ENCODE results near the gene CYB5R3.
"Not testable (repeated sequence)": the region's sequence is repeated elsewhere in the genome, so short reads cannot be mapped to it uniquely, and the experiment has no call there.

Gene CYB5R3

DNA sequence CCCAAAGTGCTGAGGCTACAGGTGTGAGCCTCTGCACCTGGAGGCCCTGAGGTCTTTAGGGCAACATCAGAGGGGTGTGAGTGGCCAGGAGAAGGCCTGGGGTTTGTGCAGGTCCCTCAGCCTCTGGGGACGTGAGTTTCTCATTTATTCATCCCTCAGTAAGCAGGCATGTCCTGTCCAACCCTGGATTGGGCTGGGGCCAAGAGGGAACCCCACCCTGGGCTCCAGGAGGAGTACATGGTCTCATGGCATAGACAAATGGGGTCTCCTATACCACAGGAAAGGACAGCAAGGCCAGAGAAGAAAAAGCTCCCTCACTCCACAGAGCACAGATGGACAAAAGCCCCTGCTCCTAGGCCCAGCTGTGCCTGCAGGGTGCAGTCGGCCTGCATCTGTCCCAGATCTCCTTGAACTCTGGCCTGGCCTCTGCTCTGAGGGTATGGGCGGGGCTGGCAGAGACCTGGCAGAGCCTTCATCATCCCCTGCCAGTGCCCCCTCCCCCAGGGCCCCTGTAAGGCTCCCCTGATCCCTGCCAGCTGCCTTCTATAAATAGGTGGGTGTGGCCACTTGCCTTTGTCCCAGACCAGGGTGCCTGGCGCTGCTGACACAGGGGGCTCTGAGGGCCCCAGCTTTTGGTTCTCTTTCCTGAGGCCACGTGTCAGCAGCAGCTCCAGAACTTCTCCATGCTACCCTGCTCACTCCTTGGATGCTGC is 36.9 kb upstream of the CYB5R3 start:
- ATAC-seq (replicated peaks; ENCODE audit: extremely low read depth, poor library complexity, severe bottlenecking) (no peak), DNase-seq (ENCODE audit: low spot score in 2 of 2) (no peak)
- no peaks in the 10 kb centered on the region for H3K9me3 Mint-ChIP-seq
- H3K27me3 Mint-ChIP-seq, result peaks cover 15% of the 10 kb centered on the region
- H3K27ac Mint-ChIP-seq (ENCODE audit: low read depth), result no peak overlapping the region
- H3K36me3 Mint-ChIP-seq (ENCODE audit: insufficient read depth), result no peaks in the 10 kb centered on the region
- no peaks in the 10 kb centered on the region for H3K4me1 Mint-ChIP-seq
- H3K4me3 Mint-ChIP-seq, result no peak overlapping the region

DNA sequence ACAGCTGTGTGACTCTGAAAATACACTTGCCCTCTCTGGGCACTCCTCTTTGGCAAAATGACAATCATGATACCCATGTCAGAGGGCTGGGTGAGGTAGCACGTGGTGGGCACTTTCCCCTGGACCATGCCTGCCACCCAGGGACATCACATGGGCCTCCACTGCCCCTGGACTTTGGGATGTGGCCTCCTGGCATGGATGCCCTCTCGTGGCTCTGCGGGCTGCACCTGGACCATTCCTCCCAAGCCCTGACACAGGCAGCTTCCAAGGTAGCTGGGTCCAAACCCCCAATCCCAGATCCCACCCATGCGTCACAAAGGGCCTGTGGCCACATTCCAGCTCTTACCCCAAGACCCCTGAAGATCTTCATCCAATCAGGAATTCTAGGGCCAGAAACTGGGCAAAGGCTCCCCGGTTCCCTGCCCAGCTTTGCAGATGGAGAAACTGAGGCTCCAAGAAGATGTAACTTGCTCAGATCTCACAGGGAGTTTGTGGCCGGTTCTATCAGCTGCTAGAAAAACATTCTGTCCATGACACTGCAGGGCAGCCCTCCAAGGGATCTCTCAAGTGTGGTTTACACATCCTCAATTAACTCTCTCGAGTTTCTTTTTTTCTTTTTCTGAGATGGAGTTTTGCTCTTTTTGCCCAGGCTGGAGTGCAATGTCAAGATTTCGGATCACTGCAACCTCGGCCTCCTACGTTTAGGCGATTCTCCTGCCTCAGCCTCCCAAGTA is 35.4 kb upstream of the CYB5R3 start:
- H3K9me3 Mint-ChIP-seq, result peaks cover 2% of the 10 kb centered on the region
- H3K4me1 Mint-ChIP-seq, result no peaks in the 10 kb centered on the region
- no peak overlapping the region for H3K4me3 Mint-ChIP-seq
- ATAC-seq (replicated peaks; ENCODE audit: extremely low read depth, poor library complexity, severe bottlenecking) (no peak), DNase-seq (ENCODE audit: low spot score in 2 of 2) (no peak)
- peaks cover 15% of the 10 kb centered on the region for H3K27me3 Mint-ChIP-seq
- H3K36me3 Mint-ChIP-seq (ENCODE audit: insufficient read depth), result no peaks in the 10 kb centered on the region
- H3K27ac Mint-ChIP-seq (ENCODE audit: low read depth), result no peak overlapping the region

DNA sequence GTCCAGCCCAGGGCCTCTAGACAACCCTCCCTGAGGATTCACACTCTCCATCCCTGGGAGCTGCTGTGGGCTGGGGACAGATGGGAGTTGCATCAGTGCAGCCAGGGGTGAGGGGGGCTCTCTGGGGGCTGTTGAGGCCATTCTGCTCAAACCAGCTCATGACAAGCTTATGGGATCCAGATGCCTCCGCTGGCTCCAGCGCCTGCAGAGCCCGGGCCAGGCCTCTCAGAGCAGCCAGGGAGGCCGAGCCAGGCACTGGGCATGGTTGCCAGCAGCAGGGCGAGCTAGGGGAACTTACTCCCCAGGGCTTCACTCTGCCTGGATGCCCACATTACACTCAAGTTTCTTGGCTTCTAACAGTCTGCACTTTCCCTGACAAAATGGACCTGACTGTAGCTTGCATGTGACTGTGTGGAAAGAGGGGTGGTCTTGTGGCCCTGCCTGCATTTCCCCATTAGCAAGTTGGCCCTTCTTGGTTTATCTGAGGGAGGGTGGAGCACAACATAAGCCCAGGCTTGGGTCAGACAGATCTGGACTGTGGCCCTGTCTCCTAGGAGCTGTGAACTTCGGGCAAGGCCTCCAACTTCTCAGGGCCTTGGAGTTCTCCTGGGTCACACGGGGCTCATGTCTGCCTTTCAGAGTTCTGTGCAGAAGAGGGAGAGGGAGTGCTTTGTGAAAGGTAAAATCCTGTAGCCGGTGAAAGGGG is 34.5 kb upstream of the CYB5R3 start:
- DNase-seq (ENCODE audit: low spot score in 2 of 2) (no peak), ATAC-seq (replicated peaks; ENCODE audit: extremely low read depth, poor library complexity, severe bottlenecking) (no peak)
- no peaks in the 10 kb centered on the region for H3K36me3 Mint-ChIP-seq (ENCODE audit: insufficient read depth)
- peaks cover 5% of the 10 kb centered on the region for H3K9me3 Mint-ChIP-seq
- H3K27ac Mint-ChIP-seq (ENCODE audit: low read depth), result no peak overlapping the region
- no peaks in the 10 kb centered on the region for H3K4me1 Mint-ChIP-seq
- H3K4me3 Mint-ChIP-seq, result no peak overlapping the region
- peaks cover 15% of the 10 kb centered on the region for H3K27me3 Mint-ChIP-seq

DNA sequence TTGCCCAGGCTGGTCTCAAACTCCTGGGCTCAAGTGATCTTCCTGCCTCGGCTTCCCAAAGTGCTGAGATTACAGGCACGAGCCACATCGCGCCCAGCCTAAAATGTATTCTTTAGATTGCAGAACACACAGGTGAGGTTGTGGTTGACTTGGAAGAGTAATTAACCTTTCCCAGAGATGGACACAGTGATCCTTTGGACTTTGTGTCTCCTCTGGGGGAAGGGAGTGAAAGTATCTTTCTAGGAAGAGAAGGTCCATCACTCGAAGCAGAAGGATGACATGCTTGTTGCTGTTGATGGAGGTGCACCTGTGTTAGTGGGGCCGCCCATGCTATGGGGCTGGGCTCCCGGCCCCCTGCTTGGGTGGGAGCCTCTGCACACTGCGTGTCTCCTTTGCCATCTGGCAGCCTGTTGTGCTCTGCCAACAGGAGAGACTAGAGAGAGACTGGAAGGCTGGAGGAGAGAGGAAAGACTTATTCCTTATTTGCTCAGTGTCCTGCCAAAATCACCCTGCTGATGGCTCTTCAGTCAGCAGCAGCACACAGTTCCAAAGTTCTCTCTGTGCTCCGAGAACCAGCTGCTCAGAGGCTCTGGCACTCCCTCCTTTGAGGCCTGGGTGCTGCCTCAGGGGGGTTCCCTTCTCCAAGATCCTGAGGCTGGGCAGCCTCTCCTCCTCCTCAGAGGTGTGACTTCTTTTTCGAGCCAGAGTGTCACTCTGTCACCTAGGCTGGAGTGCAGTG is 33.1 kb upstream of the CYB5R3 start:
- Mint-ChIP-seq H3K4me3 (no peak overlapping the region), H3K27me3 (peaks cover 15% of the 10 kb centered on the region), H3K27ac (ENCODE audit: low read depth) (no peak overlapping the region), H3K9me3 (peaks cover 5% of the 10 kb centered on the region), H3K4me1 (no peaks in the 10 kb centered on the region), H3K36me3 (ENCODE audit: insufficient read depth) (no peaks in the 10 kb centered on the region)
- DNase-seq (ENCODE audit: low spot score in 2 of 2) (no peak), ATAC-seq (replicated peaks; ENCODE audit: extremely low read depth, poor library complexity, severe bottlenecking) (no peak)

DNA sequence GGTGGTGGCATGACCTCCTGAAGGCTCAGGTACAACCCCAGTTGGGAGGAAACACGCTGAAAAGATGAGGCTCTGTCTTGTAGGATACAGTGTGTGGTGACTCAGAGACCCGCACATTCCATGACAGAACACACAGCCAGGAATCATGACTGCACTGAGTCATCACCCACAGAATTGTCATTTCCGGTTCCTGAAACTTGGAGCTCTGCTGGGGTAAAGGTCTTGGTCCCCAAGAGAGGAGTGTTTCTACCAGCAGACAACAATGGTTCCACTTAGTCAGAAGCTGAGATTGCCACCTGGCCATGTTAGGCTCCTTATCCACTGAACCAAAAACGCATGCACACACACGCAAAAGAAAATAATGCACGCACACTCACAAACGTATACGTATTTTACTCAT is 31.5 kb upstream of the CYB5R3 start:
- Mint-ChIP-seq H3K27me3 (peaks cover 15% of the 10 kb centered on the region), H3K27ac (ENCODE audit: low read depth) (no peak overlapping the region), H3K36me3 (ENCODE audit: insufficient read depth) (no peaks in the 10 kb centered on the region), H3K9me3 (peaks cover 5% of the 10 kb centered on the region), H3K4me3 (no peak overlapping the region), H3K4me1 (no peaks in the 10 kb centered on the region)
- no peak for ATAC-seq (replicated peaks; ENCODE audit: extremely low read depth, poor library complexity, severe bottlenecking)
- no peak for DNase-seq (ENCODE audit: low spot score in 2 of 2)

DNA sequence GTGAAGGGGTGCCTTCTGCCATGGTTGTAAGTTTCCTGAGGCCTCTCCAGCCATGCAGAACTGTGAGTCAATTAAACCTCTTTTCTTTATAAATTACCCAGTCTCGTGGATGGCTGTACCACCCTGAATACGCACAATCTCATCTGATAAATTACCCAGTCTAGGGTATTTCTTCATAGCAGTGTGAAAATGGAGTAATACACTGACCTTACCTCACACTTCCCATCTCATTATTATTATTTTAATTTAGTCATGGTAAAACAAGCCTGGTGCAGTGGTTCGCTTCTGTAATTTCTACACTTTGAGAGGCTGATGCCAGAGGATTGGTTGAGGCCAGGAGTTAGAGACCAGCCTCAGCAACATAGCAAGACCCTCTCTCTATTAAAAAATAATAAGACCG is 30.5 kb upstream of the CYB5R3 start:
- H3K27ac Mint-ChIP-seq (ENCODE audit: low read depth), result no peak overlapping the region
- H3K9me3 Mint-ChIP-seq, result peaks cover 5% of the 10 kb centered on the region
- no peak for DNase-seq (ENCODE audit: low spot score in 2 of 2)
- H3K27me3 Mint-ChIP-seq, result peaks cover 15% of the 10 kb centered on the region
- H3K4me1 Mint-ChIP-seq, result no peaks in the 10 kb centered on the region
- no peak for ATAC-seq (replicated peaks; ENCODE audit: extremely low read depth, poor library complexity, severe bottlenecking)
- H3K4me3 Mint-ChIP-seq, result no peak overlapping the region
- no peaks in the 10 kb centered on the region for H3K36me3 Mint-ChIP-seq (ENCODE audit: insufficient read depth)

DNA sequence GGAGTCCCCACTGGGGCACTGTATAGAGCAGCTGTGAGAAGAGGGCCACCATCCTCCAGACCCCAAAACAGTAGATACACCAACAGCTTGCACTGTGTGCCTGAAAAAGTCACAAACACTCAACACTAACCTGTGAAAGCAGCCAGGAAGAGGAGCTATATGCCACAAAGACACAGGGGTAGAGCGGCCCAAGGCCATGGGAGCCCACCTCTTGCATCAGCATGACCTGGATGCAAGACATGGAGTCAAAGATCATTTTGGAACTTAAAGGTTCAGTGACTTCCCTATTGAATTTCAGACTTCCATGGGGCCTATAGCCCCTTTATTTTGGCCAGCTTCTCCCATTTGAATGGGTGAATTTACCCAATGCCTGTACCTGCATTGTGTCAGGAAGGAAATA is 29.7 kb upstream of the CYB5R3 start:
- DNase-seq (ENCODE audit: low spot score in 2 of 2), result no peak
- peaks cover 5% of the 10 kb centered on the region for H3K9me3 Mint-ChIP-seq
- H3K36me3 Mint-ChIP-seq (ENCODE audit: insufficient read depth), result no peaks in the 10 kb centered on the region
- no peak for ATAC-seq (replicated peaks; ENCODE audit: extremely low read depth, poor library complexity, severe bottlenecking)
- peaks cover 19% of the 10 kb centered on the region for H3K27me3 Mint-ChIP-seq
- no peaks in the 10 kb centered on the region for H3K4me1 Mint-ChIP-seq
- H3K27ac Mint-ChIP-seq (ENCODE audit: low read depth), result no peak overlapping the region
- H3K4me3 Mint-ChIP-seq, result no peak overlapping the region

DNA sequence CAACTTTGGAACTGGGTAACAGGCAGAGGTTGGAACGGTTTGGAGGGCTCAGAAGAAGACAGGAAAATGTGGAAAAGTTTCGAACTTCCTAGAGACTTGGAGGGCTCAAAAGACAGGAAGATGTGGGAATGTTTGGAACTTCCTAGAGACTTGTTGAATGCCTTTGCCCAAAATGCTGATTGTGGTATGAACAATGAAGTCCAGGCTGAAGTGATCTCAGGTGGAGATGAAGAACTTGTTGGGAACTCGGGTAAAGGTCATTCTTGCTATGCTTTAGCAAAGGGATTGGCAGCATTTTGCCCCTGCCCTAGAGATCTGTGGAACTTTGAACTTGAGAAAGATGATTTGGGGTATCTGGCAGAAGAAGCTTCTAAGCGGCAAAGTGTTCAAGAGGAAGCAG is 28.7 kb upstream of the CYB5R3 start:
- not testable (repeated sequence) for DNase-seq (ENCODE audit: low spot score in 2 of 2); H3K27ac Mint-ChIP-seq (ENCODE audit: low read depth); H3K4me3 Mint-ChIP-seq; H3K9me3 Mint-ChIP-seq; H3K4me1 Mint-ChIP-seq; ATAC-seq (replicated peaks; ENCODE audit: extremely low read depth, poor library complexity, severe bottlenecking); H3K36me3 Mint-ChIP-seq (ENCODE audit: insufficient read depth)
- H3K27me3 Mint-ChIP-seq, result peaks cover 12% of the 10 kb centered on the region

DNA sequence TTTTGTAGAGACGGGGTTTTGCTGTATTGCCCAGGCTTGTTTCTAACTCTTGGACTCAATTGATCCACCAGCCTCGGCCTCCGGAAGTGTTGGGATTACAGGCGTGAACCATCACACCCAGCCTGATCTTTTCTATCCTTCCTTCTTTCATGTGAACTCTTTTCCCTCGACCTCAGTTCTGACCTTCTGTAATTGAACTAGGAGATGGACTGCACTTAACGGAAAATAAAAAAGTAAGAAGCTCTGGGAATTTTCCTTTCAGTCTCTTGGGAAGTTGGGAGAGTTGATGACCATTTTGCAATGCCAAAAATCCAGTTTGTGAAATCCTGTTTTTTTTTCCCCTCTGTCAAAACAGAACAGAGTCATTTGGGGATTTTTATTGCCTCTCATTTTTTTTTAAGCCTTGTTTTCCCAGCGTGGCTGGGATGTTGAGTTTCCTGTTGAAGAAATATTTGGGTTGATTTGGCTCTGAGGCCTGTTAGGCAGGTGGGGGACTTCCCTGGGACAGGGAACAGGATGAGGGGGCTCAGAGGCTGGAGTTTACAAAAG is 26.9 kb upstream of the CYB5R3 start:
- peaks cover 5% of the 10 kb centered on the region for H3K9me3 Mint-ChIP-seq
- no peak overlapping the region for H3K27ac Mint-ChIP-seq (ENCODE audit: low read depth)
- H3K4me3 Mint-ChIP-seq, result no peak overlapping the region
- peaks cover 5% of the 10 kb centered on the region for H3K4me1 Mint-ChIP-seq
- ATAC-seq (replicated peaks; ENCODE audit: extremely low read depth, poor library complexity, severe bottlenecking), result no peak
- peaks cover 8% of the 10 kb centered on the region for H3K27me3 Mint-ChIP-seq
- no peak for DNase-seq (ENCODE audit: low spot score in 2 of 2)
- H3K36me3 Mint-ChIP-seq (ENCODE audit: insufficient read depth), result no peaks in the 10 kb centered on the region

DNA sequence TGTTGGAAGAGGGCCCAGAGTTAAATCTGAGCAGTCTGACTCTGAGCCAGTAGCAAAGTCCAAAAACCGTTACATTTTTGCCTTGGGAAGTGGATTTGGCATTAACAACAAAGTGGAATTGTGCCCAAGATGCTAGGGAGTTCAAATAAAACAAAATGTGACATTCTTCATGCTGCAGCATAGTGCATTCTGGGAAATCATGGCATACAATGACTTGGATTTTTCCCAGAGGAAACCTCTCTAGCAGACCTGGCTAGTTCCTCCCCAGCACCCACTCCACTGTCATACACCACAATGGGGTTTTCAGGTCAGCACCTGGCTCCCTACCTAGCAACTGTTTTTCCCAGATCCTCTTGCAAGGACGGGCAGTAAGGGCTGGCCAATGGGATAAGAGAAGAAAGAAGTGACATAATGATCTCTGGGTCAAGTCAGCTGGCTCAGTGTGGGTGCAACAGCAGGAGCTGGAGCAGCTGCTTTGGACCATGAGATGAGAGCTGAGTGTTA is 24.8 kb upstream of the CYB5R3 start:
- no peaks in the 10 kb centered on the region for H3K36me3 Mint-ChIP-seq (ENCODE audit: insufficient read depth)
- ATAC-seq (replicated peaks; ENCODE audit: extremely low read depth, poor library complexity, severe bottlenecking) (no peak), DNase-seq (ENCODE audit: low spot score in 2 of 2) (no peak)
- peaks cover 8% of the 10 kb centered on the region for H3K27me3 Mint-ChIP-seq
- no peak overlapping the region for H3K4me3 Mint-ChIP-seq
- peaks cover 9% of the 10 kb centered on the region for H3K4me1 Mint-ChIP-seq
- H3K9me3 Mint-ChIP-seq, result no peaks in the 10 kb centered on the region
- H3K27ac Mint-ChIP-seq (ENCODE audit: low read depth), result no peak overlapping the region

DNA sequence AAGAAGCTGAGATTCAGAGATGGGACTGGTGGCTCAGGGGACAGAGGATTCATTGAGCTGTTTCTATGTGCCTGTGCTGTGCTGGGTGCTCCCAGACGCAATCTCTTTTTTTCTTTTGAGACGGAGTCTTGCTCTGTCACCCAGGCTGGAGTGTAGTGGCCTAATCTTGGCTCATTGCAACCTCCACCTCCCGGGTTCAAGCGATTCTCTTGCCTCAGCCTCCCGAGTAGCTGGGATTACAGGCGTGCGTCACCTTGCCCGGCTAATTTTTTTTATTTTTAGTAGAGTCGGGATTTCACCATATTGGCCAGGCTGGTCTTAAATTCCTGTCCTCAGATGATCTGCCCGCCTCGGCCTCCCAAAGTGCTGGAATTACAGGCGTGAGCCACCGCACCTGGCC is 23.9 kb upstream of the CYB5R3 start:
- not testable (repeated sequence) for ATAC-seq (replicated peaks; ENCODE audit: extremely low read depth, poor library complexity, severe bottlenecking); H3K27ac Mint-ChIP-seq (ENCODE audit: low read depth); H3K4me3 Mint-ChIP-seq; H3K36me3 Mint-ChIP-seq (ENCODE audit: insufficient read depth); H3K27me3 Mint-ChIP-seq; H3K4me1 Mint-ChIP-seq; H3K9me3 Mint-ChIP-seq; DNase-seq (ENCODE audit: low spot score in 2 of 2)
